Measurements from ENCODE around the gene CRTC3. TPM values are rescaled to one million over a fixed set of nuclear protein-coding genes. Genes with fewer than 3 reads are reported as not detected.
A peak's percentile ranks its signal among the peaks of the same experiment; 100 is the strongest.

CRTC3 gene
- total and polyA plus RNA-seq, 4 donors, result 12.9 to 82.2 (median 44.0) TPM

- WGBS, 2 donors, result 59 to 61% methylated on average over 15 of the region's 15 CpGs
- no peaks in the 10 kb centered on the region for H3K9me3 ChIP-seq (ENCODE audit: control insufficient read depth, low read length)
- intact Hi-C loops (cut with DNase I), result no loop called here
- peak overlapping the region; percentile 73 to 97 for H3K27ac ChIP-seq (ENCODE audit: low read depth in 1 of 2, low read length in 2 of 2)
- peak; percentile 4 for ATAC-seq (ENCODE audit: low FRiP score)
- DNase-seq, result peak in 1 of 2 donors; percentile 40
- H3K36me3 ChIP-seq (ENCODE audit: control insufficient read depth in 1 of 2, insufficient read depth in 2 of 2, low read length in 1 of 2), result no peaks in the 10 kb centered on the region
- peaks cover 0 to 5% of the 10 kb centered on the region in 2 donors for H3K4me1 ChIP-seq (ENCODE audit: control insufficient read depth in 1 of 2, insufficient read depth in 2 of 2, low read length in 2 of 2)
- no peak overlapping the region for H3K4me3 ChIP-seq (ENCODE audit: low read length in 2 of 2)
- no peaks in the 10 kb centered on the region for H3K27me3 ChIP-seq (ENCODE audit: control insufficient read depth in 1 of 2, insufficient read depth in 2 of 2, low read length in 1 of 2)
These were observed 732 bp upstream of the CRTC3 start for GRCh38 chr15:90529011-90529370.

DNA sequence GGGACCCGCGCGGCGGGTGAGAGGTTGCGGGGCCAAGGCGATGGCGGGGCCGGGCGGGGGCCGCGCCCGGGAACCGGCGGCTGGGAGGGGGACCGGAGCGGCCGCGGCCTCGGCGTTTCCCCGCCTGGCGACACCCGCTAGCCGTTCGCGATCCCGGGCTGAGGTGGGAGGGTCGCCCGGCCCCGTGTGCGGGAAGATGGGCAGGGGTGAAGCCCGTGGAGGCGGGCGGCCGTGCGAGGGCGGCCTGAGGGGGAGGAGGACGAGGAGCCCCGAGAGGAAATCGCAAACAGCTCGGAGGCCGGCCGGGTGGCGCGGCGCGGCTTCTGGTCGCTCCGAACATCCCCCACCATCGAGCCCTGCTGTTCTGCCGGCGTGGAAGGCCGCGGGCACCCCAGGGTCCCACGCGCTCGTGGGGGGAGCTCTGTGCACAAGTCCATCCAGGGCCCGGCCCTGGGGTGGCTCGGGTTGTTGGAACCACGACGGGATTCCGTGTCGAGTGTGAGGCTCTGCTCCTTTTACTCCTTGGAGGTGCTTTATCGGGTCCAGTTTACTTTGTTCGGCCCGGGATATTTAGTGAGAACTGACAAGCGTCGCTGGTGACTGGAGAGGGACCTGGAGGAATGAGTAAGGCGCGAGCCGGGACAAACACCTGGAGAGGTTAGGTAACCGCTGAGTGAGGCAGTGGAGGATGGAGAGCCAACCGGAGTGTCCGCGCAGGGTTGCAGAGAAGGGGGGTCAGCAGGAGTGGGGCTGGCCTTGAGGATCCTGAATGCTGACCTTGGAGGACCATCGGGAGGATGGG lies 728 bp downstream of the CRTC3 start:
- H3K27ac ChIP-seq (ENCODE audit: low read depth in 1 of 2, low read length in 2 of 2), result peak overlapping the region; percentile 73 to 88
- peak; percentile 68 for ATAC-seq (ENCODE audit: low FRiP score)
- WGBS, 2 donors, result 1% methylated on average over 48 to 76 of the region's 76 CpGs
- no peaks in the 10 kb centered on the region for H3K36me3 ChIP-seq (ENCODE audit: control insufficient read depth in 1 of 2, insufficient read depth in 2 of 2, low read length in 1 of 2)
- no peaks in the 10 kb centered on the region for H3K9me3 ChIP-seq (ENCODE audit: control insufficient read depth, low read length)
- no peaks in the 10 kb centered on the region for H3K27me3 ChIP-seq (ENCODE audit: control insufficient read depth in 1 of 2, insufficient read depth in 2 of 2, low read length in 1 of 2)
- intact Hi-C loops (cut with DNase I), result loop anchor here (5.0 to 10.0 kb wide), 2 partner anchors 72 to 74 kb away; no protein-coding TSS in a partner anchor
- H3K4me1 ChIP-seq (ENCODE audit: control insufficient read depth in 1 of 2, insufficient read depth in 2 of 2, low read length in 2 of 2), result peaks cover 0 to 5% of the 10 kb centered on the region in 2 donors
- DNase-seq, result peak; percentile 64 to 86
- peak overlapping the region; percentile 80 to 94 for H3K4me3 ChIP-seq (ENCODE audit: low read length in 2 of 2)

DNA sequence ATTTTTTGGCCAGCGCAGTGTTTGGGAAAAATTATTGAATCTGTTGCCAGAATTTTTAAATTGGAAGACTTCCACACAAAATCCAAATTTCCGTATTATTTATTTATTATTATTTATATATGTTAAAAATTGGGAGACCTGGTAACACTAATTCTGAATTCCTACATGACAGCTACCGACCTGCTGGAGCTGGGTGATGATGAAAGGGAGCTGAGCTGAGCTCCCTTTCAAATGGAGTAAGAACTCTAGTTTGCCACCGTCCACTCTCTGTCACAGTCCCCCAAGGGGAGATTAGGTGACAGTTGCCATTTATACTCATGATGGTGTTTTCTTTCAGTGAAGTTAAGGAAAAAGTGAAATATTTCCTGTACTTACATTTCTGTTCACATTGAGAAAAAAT lies 1.4 kb downstream of the CRTC3 start:
- Histone ChIP-seq H3K9me3 (ENCODE audit: control insufficient read depth, low read length) (no peaks in the 10 kb centered on the region), H3K27ac (ENCODE audit: low read depth in 1 of 2, low read length in 2 of 2) (no peak overlapping the region), H3K27me3 (ENCODE audit: control insufficient read depth in 1 of 2, insufficient read depth in 2 of 2, low read length in 1 of 2) (no peaks in the 10 kb centered on the region), H3K36me3 (ENCODE audit: control insufficient read depth in 1 of 2, insufficient read depth in 2 of 2, low read length in 1 of 2) (no peaks in the 10 kb centered on the region), H3K4me1 (ENCODE audit: control insufficient read depth in 1 of 2, insufficient read depth in 2 of 2, low read length in 2 of 2) (peaks cover 0 to 5% of the 10 kb centered on the region in 2 donors), H3K4me3 (ENCODE audit: low read length in 2 of 2) (peak overlapping the region; percentile 80 to 94)
- DNase-seq (no peak), ATAC-seq (ENCODE audit: low FRiP score) (no peak)
- WGBS, 2 donors, result 1 to 5% methylated on average over 4 of the region's 4 CpGs
- intact Hi-C loops (cut with DNase I), result loop anchor here (5.0 to 10.0 kb wide), 2 partner anchors 71 to 74 kb away; no protein-coding TSS in a partner anchor

GRCh38 chr15:90535254-90535653 lies 5.5 kb downstream of the CRTC3 start:
- H3K36me3 ChIP-seq (ENCODE audit: control insufficient read depth in 1 of 2, insufficient read depth in 2 of 2, low read length in 1 of 2), result peaks cover 0 to 3% of the 10 kb centered on the region in 2 donors
- H3K27me3 ChIP-seq (ENCODE audit: control insufficient read depth in 1 of 2, insufficient read depth in 2 of 2, low read length in 1 of 2), result no peaks in the 10 kb centered on the region
- 65% methylated on average over 5 of the region's 5 CpGs for WGBS, 2 donors
- H3K4me3 ChIP-seq (ENCODE audit: low read length in 2 of 2), result no peak overlapping the region
- no peak for DNase-seq
- intact Hi-C loops (cut with DNase I), result loop anchor here in 1 of 2 donors (10.0 kb wide), 1 partner anchor 70 kb away; no protein-coding TSS in a partner anchor
- peaks cover 2 to 5% of the 10 kb centered on the region in 2 donors for H3K4me1 ChIP-seq (ENCODE audit: control insufficient read depth in 1 of 2, insufficient read depth in 2 of 2, low read length in 2 of 2)
- ATAC-seq (ENCODE audit: low FRiP score), result no peak
- H3K9me3 ChIP-seq (ENCODE audit: control insufficient read depth, low read length), result no peaks in the 10 kb centered on the region
- H3K27ac ChIP-seq (ENCODE audit: low read depth in 1 of 2, low read length in 2 of 2), result no peak overlapping the region

- H3K4me3 ChIP-seq (ENCODE audit: low read length in 2 of 2), result no peak overlapping the region
- no peaks in the 10 kb centered on the region for H3K27me3 ChIP-seq (ENCODE audit: control insufficient read depth in 1 of 2, insufficient read depth in 2 of 2, low read length in 1 of 2)
- no peaks in the 10 kb centered on the region for H3K9me3 ChIP-seq (ENCODE audit: control insufficient read depth, low read length)
- H3K36me3 ChIP-seq (ENCODE audit: control insufficient read depth in 1 of 2, insufficient read depth in 2 of 2, low read length in 1 of 2), result peaks cover 2 to 3% of the 10 kb centered on the region in 2 donors
- WGBS, 2 donors, result 81 to 89% methylated on average over 10 of the region's 10 CpGs
- DNase-seq, result no peak
- no peak for ATAC-seq (ENCODE audit: low FRiP score)
- H3K4me1 ChIP-seq (ENCODE audit: control insufficient read depth in 1 of 2, insufficient read depth in 2 of 2, low read length in 2 of 2), result peaks cover 0 to 2% of the 10 kb centered on the region in 2 donors
- H3K27ac ChIP-seq (ENCODE audit: low read depth in 1 of 2, low read length in 2 of 2), result no peak overlapping the region
- intact Hi-C loops (cut with DNase I), result loop anchor here in 1 of 2 donors (10.0 kb wide), 1 partner anchor 65 kb away; no protein-coding TSS in a partner anchor
These were observed 10.1 kb downstream of the CRTC3 start for GRCh38 chr15:90539789-90540188.

DNA sequence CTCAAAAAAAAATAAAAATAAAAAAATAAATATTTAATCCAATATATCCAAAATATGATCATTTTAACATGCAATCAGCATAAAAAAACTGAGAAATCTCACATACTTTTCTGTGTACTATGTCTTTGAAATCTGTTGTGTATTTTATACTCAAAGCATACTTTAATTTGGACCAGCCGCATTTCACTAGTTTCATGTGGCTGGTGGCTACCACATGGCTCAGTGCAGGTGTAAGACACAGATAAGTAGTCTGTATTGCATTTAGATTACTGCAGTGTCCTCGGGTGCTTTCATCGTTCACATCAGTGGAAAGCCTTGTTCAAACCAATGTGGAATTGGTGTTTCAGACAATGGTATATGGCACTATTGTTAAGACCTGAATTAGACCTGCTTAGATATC lies 11.0 kb downstream of the CRTC3 start:
- H3K4me3 ChIP-seq (ENCODE audit: low read length in 2 of 2), result no peak overlapping the region

GRCh38 chr15:90545095-90545494 lies 15.4 kb downstream of the CRTC3 start:
- Histone ChIP-seq H3K27me3 (ENCODE audit: control insufficient read depth in 1 of 2, insufficient read depth in 2 of 2, low read length in 1 of 2) (no peaks in the 10 kb centered on the region), H3K4me3 (ENCODE audit: low read length in 2 of 2) (no peak overlapping the region), H3K27ac (ENCODE audit: low read depth in 1 of 2, low read length in 2 of 2) (no peak overlapping the region), H3K9me3 (ENCODE audit: control insufficient read depth, low read length) (no peaks in the 10 kb centered on the region), H3K4me1 (ENCODE audit: control insufficient read depth in 1 of 2, insufficient read depth in 2 of 2, low read length in 2 of 2) (no peaks in the 10 kb centered on the region), H3K36me3 (ENCODE audit: control insufficient read depth in 1 of 2, insufficient read depth in 2 of 2, low read length in 1 of 2) (peaks cover 0 to 2% of the 10 kb centered on the region in 2 donors)
- intact Hi-C loops (cut with DNase I), result no loop called here
- WGBS, 2 donors, result 93 to 96% methylated on average over 7 of the region's 7 CpGs
- ATAC-seq (ENCODE audit: low FRiP score) (no peak), DNase-seq (no peak)

More for the DNA sequence above, 11.0 kb downstream of the CRTC3 start:
- H3K9me3 ChIP-seq (ENCODE audit: control insufficient read depth, low read length), result no peaks in the 10 kb centered on the region
- peaks cover 0 to 2% of the 10 kb centered on the region in 2 donors for H3K4me1 ChIP-seq (ENCODE audit: control insufficient read depth in 1 of 2, insufficient read depth in 2 of 2, low read length in 2 of 2)
- WGBS, 2 donors, result 85 to 86% methylated on average over 3 of the region's 3 CpGs
- no peak overlapping the region for H3K27ac ChIP-seq (ENCODE audit: low read depth in 1 of 2, low read length in 2 of 2)
- ATAC-seq (ENCODE audit: low FRiP score), result no peak
- peaks cover 2 to 3% of the 10 kb centered on the region in 2 donors for H3K36me3 ChIP-seq (ENCODE audit: control insufficient read depth in 1 of 2, insufficient read depth in 2 of 2, low read length in 1 of 2)
- intact Hi-C loops (cut with DNase I), result no loop called here
- no peaks in the 10 kb centered on the region for H3K27me3 ChIP-seq (ENCODE audit: control insufficient read depth in 1 of 2, insufficient read depth in 2 of 2, low read length in 1 of 2)
- no peak for DNase-seq

GRCh38 chr15:90547540-90547939 lies 17.8 kb downstream of the CRTC3 start:
- intact Hi-C loops (cut with DNase I), result no loop called here
- 69 to 70% methylated on average over 2 of the region's 2 CpGs for WGBS, 2 donors

GRCh38 chr15:90550919-90551318 lies 21.2 kb downstream of the CRTC3 start:
- H3K27me3 ChIP-seq (ENCODE audit: control insufficient read depth in 1 of 2, insufficient read depth in 2 of 2, low read length in 1 of 2), result no peaks in the 10 kb centered on the region
- H3K4me1 ChIP-seq (ENCODE audit: control insufficient read depth in 1 of 2, insufficient read depth in 2 of 2, low read length in 2 of 2), result peaks cover 4 to 9% of the 10 kb centered on the region in 2 donors

More at GRCh38 chr15:90547540-90547939, 17.8 kb downstream of the CRTC3 start:
- Histone ChIP-seq H3K27me3 (ENCODE audit: control insufficient read depth in 1 of 2, insufficient read depth in 2 of 2, low read length in 1 of 2) (no peaks in the 10 kb centered on the region), H3K9me3 (ENCODE audit: control insufficient read depth, low read length) (no peaks in the 10 kb centered on the region), H3K4me1 (ENCODE audit: control insufficient read depth in 1 of 2, insufficient read depth in 2 of 2, low read length in 2 of 2) (peaks cover 3 to 4% of the 10 kb centered on the region in 2 donors), H3K27ac (ENCODE audit: low read depth in 1 of 2, low read length in 2 of 2) (no peak overlapping the region), H3K36me3 (ENCODE audit: control insufficient read depth in 1 of 2, insufficient read depth in 2 of 2, low read length in 1 of 2) (peaks cover 0 to 2% of the 10 kb centered on the region in 2 donors), H3K4me3 (ENCODE audit: low read length in 2 of 2) (no peak overlapping the region)
- ATAC-seq (ENCODE audit: low FRiP score), result no peak
- DNase-seq, result no peak

More at GRCh38 chr15:90550919-90551318, 21.2 kb downstream of the CRTC3 start:
- no peaks in the 10 kb centered on the region for H3K36me3 ChIP-seq (ENCODE audit: control insufficient read depth in 1 of 2, insufficient read depth in 2 of 2, low read length in 1 of 2)
- no peak for ATAC-seq (ENCODE audit: low FRiP score)
- H3K4me3 ChIP-seq (ENCODE audit: low read length in 2 of 2), result no peak overlapping the region
- DNase-seq, result no peak
- 84 to 87% methylated on average over 6 of the region's 6 CpGs for WGBS, 2 donors
- intact Hi-C loops (cut with DNase I), result loop anchor here in 1 of 2 donors (5.0 kb wide), 1 partner anchor 41 kb away; no protein-coding TSS in a partner anchor
- no peaks in the 10 kb centered on the region for H3K9me3 ChIP-seq (ENCODE audit: control insufficient read depth, low read length)
- no peak overlapping the region for H3K27ac ChIP-seq (ENCODE audit: low read depth in 1 of 2, low read length in 2 of 2)

All from aorta (tissue), 5 donors.